ENCODE measurements around the gene TRIM17.

TRIM17 gene

GRCh38 chr1:228417061-228417460, 400 bp upstream of the TRIM17 start:
- no peak for DNase-seq (ENCODE audit: low spot score)

- DNase-seq (ENCODE audit: low spot score), result no peak
These were observed 826 bp downstream of the TRIM17 start for GRCh38 chr1:228415853-228416216.

GRCh38 chr1:228415221-228415620, 1.4 kb downstream of the TRIM17 start:
- DNase-seq (ENCODE audit: low spot score), result no peak

GRCh38 chr1:228414511-228415211, 2.0 kb downstream of the TRIM17 start:
- no peak for DNase-seq (ENCODE audit: low spot score)

GRCh38 chr1:228413241-228414010, 3.2 kb downstream of the TRIM17 start:
- no peak for DNase-seq (ENCODE audit: low spot score)

GRCh38 chr1:228411548-228412430, 4.9 kb downstream of the TRIM17 start:
- no peak for DNase-seq (ENCODE audit: low spot score)

GRCh38 chr1:228411121-228411520, 5.5 kb downstream of the TRIM17 start:
- no peak for DNase-seq (ENCODE audit: low spot score)

GRCh38 chr1:228410671-228411070, 6.0 kb downstream of the TRIM17 start:
- no peak for DNase-seq (ENCODE audit: low spot score)

GRCh38 chr1:228410015-228410414, 6.6 kb downstream of the TRIM17 start:
- DNase-seq (ENCODE audit: low spot score), result no peak

GRCh38 chr1:228408869-228409805, 7.5 kb downstream of the TRIM17 start:
- DNase-seq (ENCODE audit: low spot score), result no peak

- DNase-seq (ENCODE audit: low spot score), result no peak
These were observed 8.4 kb downstream of the TRIM17 start for GRCh38 chr1:228408041-228408868.

- DNase-seq (ENCODE audit: low spot score), result no peak
These were observed 9.3 kb downstream of the TRIM17 start for GRCh38 chr1:228407106-228408040.

- DNase-seq (ENCODE audit: low spot score), result no peak
These were observed 10.8 kb downstream of the TRIM17 start for GRCh38 chr1:228405979-228406228.

GRCh38 chr1:228405200-228405978, 11.3 kb downstream of the TRIM17 start:
- no peak for DNase-seq (ENCODE audit: low spot score)

- DNase-seq (ENCODE audit: low spot score), result no peak
These were observed 12.4 kb downstream of the TRIM17 start for GRCh38 chr1:228404107-228404720.

GRCh38 chr1:228403231-228403631, 13.4 kb downstream of the TRIM17 start:
- DNase-seq (ENCODE audit: low spot score), result no peak

- DNase-seq (ENCODE audit: low spot score), result no peak
These were observed 14.0 kb downstream of the TRIM17 start for GRCh38 chr1:228402641-228403025.

GRCh38 chr1:228401782-228402640, 14.7 kb downstream of the TRIM17 start:
- DNase-seq (ENCODE audit: low spot score), result no peak
